ENCODE results near the gene DUS4L.

- TF ChIP-seq ZBTB44 (tag by site-specific recombination; IDR thresholded peaks at IDR 0.05) (no peak), CTCF (tag by site-specific recombination; IDR thresholded peaks at IDR 0.05) (no peak), ZFP3 (tag by site-specific recombination; IDR thresholded peaks at IDR 0.05; ENCODE audit: low read depth) (no peak), ZSCAN30 (tag by site-specific recombination; IDR thresholded peaks at IDR 0.05) (no peak), ZBTB17 (tag by site-specific recombination; IDR thresholded peaks at IDR 0.05) (no peak), ZNF133 (tag by site-specific recombination; IDR thresholded peaks at IDR 0.05) (no peak), YY1 (tag by site-specific recombination; IDR thresholded peaks at IDR 0.05) (no peak), ZNF2 (tag by site-specific recombination; IDR thresholded peaks at IDR 0.05) (no peak), REST (tag by site-specific recombination; IDR thresholded peaks at IDR 0.05) (no peak), KLF1 (tag by site-specific recombination; IDR thresholded peaks at IDR 0.05) (no peak), ZNF10 (tag by site-specific recombination; IDR thresholded peaks at IDR 0.05) (no peak), ZNF571 (tag by site-specific recombination; IDR thresholded peaks at IDR 0.05) (no peak), PATZ1 (tag by site-specific recombination; IDR thresholded peaks at IDR 0.05) (no peak), PRDM10 (tag by site-specific recombination; IDR thresholded peaks at IDR 0.05) (no peak)
Measured at GRCh38 chr7:107544848-107545591, 18.8 kb upstream of the DUS4L start.
